ENCODE data around the gene MSANTD2. TPM values are rescaled to one million over a fixed set of nuclear protein-coding genes. Genes with fewer than 3 reads are reported as not detected.

MSANTD2 gene
- total RNA-seq, 4 donors from 2014 or later, result 5.2 to 16.4 (median 6.7) TPM

DNA sequence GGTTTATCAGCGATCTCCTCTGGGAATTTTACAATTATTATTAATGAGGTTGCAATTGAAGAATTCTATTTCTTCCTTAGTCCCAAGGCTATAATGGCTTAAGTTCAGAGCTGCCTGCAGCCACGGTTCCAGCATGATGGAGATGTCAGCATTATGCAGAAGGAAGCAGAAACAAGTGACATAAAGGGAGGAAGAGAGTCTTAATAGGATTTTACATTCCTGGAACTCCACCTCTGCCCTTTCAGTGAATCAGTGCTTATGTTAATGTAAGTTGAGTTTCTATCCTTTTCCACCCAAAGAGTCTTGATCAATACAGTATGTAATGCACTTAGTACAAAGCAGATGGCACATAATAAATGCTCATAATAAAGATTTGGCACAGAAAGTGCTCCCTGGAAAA lies 72.1 kb downstream of the MSANTD2 start:
- no peak for DNase-seq
- WGBS, 2 donors, result 52 to 75% methylated on average over 2 of the region's 2 CpGs
- H3K4me3 ChIP-seq, result no peak overlapping the region
- intact Hi-C loops (cut with DNase I), result no loop called here
- H3K4me1 ChIP-seq, result peaks cover 0 to 10% (median 0%) of the 10 kb centered on the region in 3 donors
- peaks cover 0 to 38% (median 0%) of the 10 kb centered on the region in 4 donors for H3K27me3 ChIP-seq
- no peak for TF ChIP-seq POLR2A (IDR thresholded peaks at IDR 0.05)
- TF ChIP-seq, protein P1, sequence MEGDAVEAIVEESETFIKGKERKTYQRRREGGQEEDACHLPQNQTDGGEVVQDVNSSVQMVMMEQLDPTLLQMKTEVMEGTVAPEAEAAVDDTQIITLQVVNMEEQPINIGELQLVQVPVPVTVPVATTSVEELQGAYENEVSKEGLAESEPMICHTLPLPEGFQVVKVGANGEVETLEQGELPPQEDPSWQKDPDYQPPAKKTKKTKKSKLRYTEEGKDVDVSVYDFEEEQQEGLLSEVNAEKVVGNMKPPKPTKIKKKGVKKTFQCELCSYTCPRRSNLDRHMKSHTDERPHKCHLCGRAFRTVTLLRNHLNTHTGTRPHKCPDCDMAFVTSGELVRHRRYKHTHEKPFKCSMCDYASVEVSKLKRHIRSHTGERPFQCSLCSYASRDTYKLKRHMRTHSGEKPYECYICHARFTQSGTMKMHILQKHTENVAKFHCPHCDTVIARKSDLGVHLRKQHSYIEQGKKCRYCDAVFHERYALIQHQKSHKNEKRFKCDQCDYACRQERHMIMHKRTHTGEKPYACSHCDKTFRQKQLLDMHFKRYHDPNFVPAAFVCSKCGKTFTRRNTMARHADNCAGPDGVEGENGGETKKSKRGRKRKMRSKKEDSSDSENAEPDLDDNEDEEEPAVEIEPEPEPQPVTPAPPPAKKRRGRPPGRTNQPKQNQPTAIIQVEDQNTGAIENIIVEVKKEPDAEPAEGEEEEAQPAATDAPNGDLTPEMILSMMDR (IDR thresholded peaks at IDR 0.05), result no peak
- no peak overlapping the region for H3K27ac ChIP-seq
- no peaks in the 10 kb centered on the region for H3K9me3 ChIP-seq
- H3K36me3 ChIP-seq, result no peaks in the 10 kb centered on the region

DNA sequence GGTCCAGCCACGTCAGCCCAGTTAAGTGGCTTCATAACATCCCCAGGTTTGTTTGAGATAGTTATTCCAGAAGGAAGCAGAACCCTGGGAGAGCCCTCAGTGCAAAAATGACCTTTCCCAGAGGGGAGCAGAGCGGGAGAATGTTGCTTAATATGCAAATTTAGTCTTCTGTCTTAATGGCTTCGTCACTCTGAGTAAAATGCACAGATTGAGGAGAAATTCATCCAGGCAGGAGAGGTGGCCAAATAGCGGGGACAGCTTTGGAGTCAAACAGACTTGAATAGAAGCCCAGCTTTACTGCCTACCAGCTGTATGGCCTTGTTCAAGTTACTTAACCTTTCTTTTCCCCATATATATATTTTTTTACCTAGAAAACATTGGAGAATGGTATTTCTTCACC lies 72.7 kb downstream of the MSANTD2 start:
- Histone ChIP-seq H3K9me3 (no peaks in the 10 kb centered on the region), H3K36me3 (no peaks in the 10 kb centered on the region), H3K27me3 (peaks cover 0 to 44% (median 0%) of the 10 kb centered on the region in 4 donors), H3K4me1 (peaks cover 0 to 10% (median 0%) of the 10 kb centered on the region in 3 donors), H3K27ac (no peak overlapping the region), H3K4me3 (no peak overlapping the region)
- intact Hi-C loops (cut with DNase I), result no loop called here
- no peak for DNase-seq
- WGBS, 2 donors, result 71 to 82% methylated on average over 4 of the region's 4 CpGs
- TF ChIP-seq, protein P1 (IDR thresholded peaks at IDR 0.05), result no peak
- TF ChIP-seq POLR2A (IDR thresholded peaks at IDR 0.05), result no peak

DNA sequence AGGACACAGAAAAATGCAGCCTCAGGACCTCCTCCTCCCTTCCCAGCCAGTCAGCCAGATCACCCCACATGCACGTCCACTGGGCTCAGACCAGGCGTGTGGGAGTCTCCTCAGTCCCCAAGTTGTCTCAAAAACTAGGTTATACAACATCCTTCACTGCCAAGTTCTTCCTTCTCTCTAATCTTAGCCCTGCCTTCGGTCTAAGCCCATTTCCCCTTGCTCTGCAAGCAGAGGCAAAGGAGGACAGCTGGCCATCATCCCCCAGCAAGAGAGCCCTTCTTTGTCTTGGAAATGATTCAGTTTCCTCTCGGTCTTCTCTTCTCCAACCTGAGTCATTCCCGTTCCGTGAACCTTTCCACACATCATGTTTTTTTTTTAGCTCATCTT lies 74.5 kb downstream of the MSANTD2 start:
- no peak overlapping the region for H3K4me3 ChIP-seq
- H3K27ac ChIP-seq, result no peak overlapping the region
- H3K27me3 ChIP-seq, result peaks cover 0 to 62% (median 0%) of the 10 kb centered on the region in 4 donors
- no peak for TF ChIP-seq POLR2A (IDR thresholded peaks at IDR 0.05)
- TF ChIP-seq, protein P1 (IDR thresholded peaks at IDR 0.05), result no peak
- WGBS, 2 donors, result 20 to 32% methylated on average over 6 of the region's 6 CpGs
- no peaks in the 10 kb centered on the region for H3K9me3 ChIP-seq
- peaks cover 0 to 10% (median 0%) of the 10 kb centered on the region in 3 donors for H3K4me1 ChIP-seq
- no peaks in the 10 kb centered on the region for H3K36me3 ChIP-seq
- intact Hi-C loops (cut with DNase I), result no loop called here
- DNase-seq, result no peak

DNA sequence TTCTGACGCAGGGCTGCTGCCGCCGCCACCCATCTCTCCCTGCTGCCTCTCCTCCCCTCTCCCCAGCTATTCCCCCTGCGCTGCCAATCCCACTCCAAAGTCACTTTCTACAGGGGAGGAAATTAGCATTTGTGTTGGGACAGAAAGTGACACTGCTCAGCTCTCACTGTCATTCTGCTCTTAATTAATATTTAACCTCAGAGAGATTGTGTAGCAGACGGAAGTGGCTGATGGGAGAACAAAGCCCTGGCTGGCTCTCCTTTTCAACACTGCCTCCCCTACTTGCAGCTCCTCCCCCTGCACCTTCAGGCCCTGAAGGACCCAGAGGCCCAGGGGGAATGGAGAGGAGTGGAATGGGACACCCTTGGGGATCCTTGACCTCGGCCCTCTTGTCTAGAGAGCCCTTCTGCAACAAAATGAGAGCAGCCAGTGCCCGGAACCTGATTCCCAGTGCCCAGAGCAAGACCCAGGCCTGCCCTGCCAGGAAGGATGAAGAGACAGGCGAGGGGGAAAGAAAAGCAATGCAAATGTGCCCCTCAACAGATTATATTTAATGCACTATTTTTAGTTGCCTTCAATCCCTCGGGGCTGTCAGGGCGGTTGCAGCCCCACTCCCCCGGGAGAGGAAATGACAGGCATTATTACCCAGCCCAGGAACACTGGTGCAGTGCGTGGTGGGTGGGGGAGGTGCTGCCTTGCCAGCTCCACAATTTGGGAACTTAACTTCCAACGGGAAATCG lies 75.1 kb downstream of the MSANTD2 start:
- no peak overlapping the region for H3K27ac ChIP-seq
- WGBS, 2 donors, result 30 to 47% methylated on average over 13 to 14 of the region's 14 CpGs

DNA sequence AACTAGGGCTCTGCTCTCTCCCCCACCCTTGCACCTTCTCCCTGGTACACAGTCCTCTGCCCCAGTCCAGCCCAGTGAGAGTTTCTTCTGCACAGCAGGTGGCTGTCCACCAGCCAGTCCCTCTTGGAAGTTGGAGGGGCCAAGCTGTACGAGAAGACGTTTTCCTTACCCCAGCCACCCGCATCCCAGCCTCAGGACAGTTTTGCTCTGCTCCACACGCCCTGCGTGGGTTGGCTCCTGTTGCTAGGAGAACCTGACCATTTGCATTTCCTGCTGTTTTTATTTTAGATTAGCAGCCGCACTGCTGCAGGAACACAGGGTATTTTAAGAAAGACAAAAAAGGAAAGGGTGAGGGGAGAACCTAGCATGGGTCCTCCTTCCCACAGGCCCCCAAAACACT lies 78.0 kb downstream of the MSANTD2 start:
- H3K27me3 ChIP-seq, result peaks cover 0 to 96% (median 3%) of the 10 kb centered on the region in 4 donors
- H3K36me3 ChIP-seq, result no peaks in the 10 kb centered on the region
- H3K9me3 ChIP-seq, result no peaks in the 10 kb centered on the region
- 32 to 42% methylated on average over 6 of the region's 6 CpGs for WGBS, 2 donors
- no peak overlapping the region for H3K4me3 ChIP-seq
- intact Hi-C loops (cut with DNase I), result no loop called here
- DNase-seq, result no peak
- TF ChIP-seq, protein P1 (IDR thresholded peaks at IDR 0.05), result no peak
- TF ChIP-seq POLR2A (IDR thresholded peaks at IDR 0.05), result no peak
- H3K27ac ChIP-seq, result no peak overlapping the region
- H3K4me1 ChIP-seq, result peaks cover 0 to 29% (median 11%) of the 10 kb centered on the region in 3 donors

More for the DNA sequence above, 75.1 kb downstream of the MSANTD2 start:
- H3K4me3 ChIP-seq, result no peak overlapping the region
- no peaks in the 10 kb centered on the region for H3K36me3 ChIP-seq
- H3K9me3 ChIP-seq, result no peaks in the 10 kb centered on the region
- no peak for TF ChIP-seq POLR2A (IDR thresholded peaks at IDR 0.05)
- TF ChIP-seq, protein P1 (IDR thresholded peaks at IDR 0.05), result no peak
- peaks cover 0 to 67% (median 0%) of the 10 kb centered on the region in 4 donors for H3K27me3 ChIP-seq
- H3K4me1 ChIP-seq, result peaks cover 0 to 10% (median 0%) of the 10 kb centered on the region in 3 donors
- DNase-seq, result no peak
- intact Hi-C loops (cut with DNase I), result no loop called here

Measured in esophagus squamous epithelium (tissue), 5 donors.